H9 (cell line): ENCODE data around the gene TPM3. TPM values are rescaled to one million over a fixed set of nuclear protein-coding genes. Genes with fewer than 3 reads are reported as not detected.

ENCODE experiments used
- DNase-seq: peaks from one replicate; pipeline ENCODE4 v3.0.0-alpha.2; 2017
- H2AFZ ChIP-seq: one replicate; pipeline ENCODE4 v1.6.1; 2013; ENCODE audit warnings: mild to moderate bottlenecking, low read length, control low read depth, moderate library complexity
- H2AK5ac ChIP-seq: 2 replicates; pipeline ENCODE4 v1.6.1; 2013; ENCODE audit warnings: low read length, control low read depth, mixed read lengths; ENCODE audit not compliant: insufficient read length
- H2BK120ac ChIP-seq: one replicate; pipeline ENCODE4 v1.6.1; 2013; ENCODE audit warnings: low read depth, mild to moderate bottlenecking, low read length, control low read depth, inconsistent platforms; ENCODE audit not compliant: poor library complexity, severe bottlenecking
- H2BK12ac ChIP-seq: 2 replicates; pipeline ENCODE4 v1.6.1; 2013; ENCODE audit warnings: low read length, control low read depth, mixed read lengths, low read depth; ENCODE audit not compliant: insufficient read length
- H2BK15ac ChIP-seq: 2 replicates; pipeline ENCODE4 v1.6.1; 2013; ENCODE audit warnings: low read depth, low read length, control low read depth
- H2BK20ac ChIP-seq: one replicate; pipeline ENCODE4 v1.6.1; 2013; ENCODE audit warnings: low read depth, mild to moderate bottlenecking, low read length, control low read depth, inconsistent platforms; ENCODE audit not compliant: poor library complexity, severe bottlenecking
- H2BK5ac ChIP-seq: 2 replicates; pipeline ENCODE4 v1.6.1; 2013; ENCODE audit warnings: low read length, control low read depth, mixed read lengths; ENCODE audit not compliant: insufficient read length
- H3K14ac ChIP-seq: 2 replicates; pipeline ENCODE4 v1.6.1; 2013; ENCODE audit warnings: low read length, control low read depth; ENCODE audit not compliant: insufficient read depth
- H3K18ac ChIP-seq: 2 replicates; pipeline ENCODE4 v1.6.1; 2013; ENCODE audit warnings: low read depth, mild to moderate bottlenecking, mixed read lengths, low read length, control low read depth; ENCODE audit not compliant: insufficient read length
- H3K23ac ChIP-seq: 2 replicates; pipeline ENCODE4 v1.6.1; 2013; ENCODE audit warnings: low read length, control low read depth, mixed read lengths, low read depth; ENCODE audit not compliant: insufficient read length
- H3K23me2 ChIP-seq: 2 replicates; pipeline ENCODE4 v1.6.1; 2013; ENCODE audit warnings: low read depth, mild to moderate bottlenecking, mixed read lengths, low read length, control low read depth; ENCODE audit not compliant: insufficient read length, poor library complexity, severe bottlenecking
- H3K27ac ChIP-seq: 2 replicates; pipeline ENCODE4 v1.5.1; 2013; ENCODE audit warnings: low read length, control low read depth, mixed read lengths, low read depth; ENCODE audit not compliant: insufficient read length
- H3K27me3 ChIP-seq: 2 replicates; pipeline ENCODE4 v1.6.1; 2013; ENCODE audit warnings: low read length, control low read depth, inconsistent platforms; ENCODE audit not compliant: insufficient read depth
- H3K4ac ChIP-seq: 2 replicates; pipeline ENCODE4 v1.6.1; 2013; ENCODE audit warnings: low read depth, mild to moderate bottlenecking, control low read depth, inconsistent platforms, low read length, moderate library complexity
- H3K4me1 ChIP-seq: 2 replicates; pipeline ENCODE4 v1.6.1; 2013; ENCODE audit warnings: low read length, control low read depth, inconsistent platforms; ENCODE audit not compliant: insufficient read depth
- H3K4me2 ChIP-seq: 2 replicates; pipeline ENCODE4 v1.6.1; 2013; ENCODE audit warnings: low read length, control low read depth, mixed read lengths; ENCODE audit not compliant: insufficient read length, insufficient read depth
- H3K56ac ChIP-seq: 2 replicates; pipeline ENCODE4 v1.6.1; 2013; ENCODE audit warnings: low read depth, mild to moderate bottlenecking, mixed read lengths, low read length, control low read depth; ENCODE audit not compliant: insufficient read length
- H3K79me1 ChIP-seq: 2 replicates; pipeline ENCODE4 v1.6.1; 2013; ENCODE audit warnings: low read depth, mild to moderate bottlenecking, moderate library complexity, low read length, control low read depth, inconsistent platforms; ENCODE audit not compliant: insufficient read depth, poor library complexity, severe bottlenecking
- H3K79me2 ChIP-seq: 2 replicates; pipeline ENCODE4 v1.6.1; 2013; ENCODE audit warnings: low read length, control low read depth, inconsistent platforms; ENCODE audit not compliant: insufficient read depth
- H3K9ac ChIP-seq: 2 replicates; pipeline ENCODE4 v1.6.1; 2013; ENCODE audit warnings: low read length, control low read depth, mixed read lengths; ENCODE audit not compliant: insufficient read length; ENCODE audit errors: extremely low read depth
- H3K9me3 ChIP-seq: one replicate; pipeline ENCODE4 v1.6.1; 2013; ENCODE audit warnings: low read depth, low read length, inconsistent platforms; ENCODE audit not compliant: control insufficient read depth
- H3T11ph ChIP-seq: one replicate; pipeline ENCODE4 v1.6.1; 2013; ENCODE audit warnings: mild to moderate bottlenecking, low read length, control low read depth, inconsistent platforms
- H4K20me1 ChIP-seq: one replicate; pipeline ENCODE4 v1.6.1; 2013; ENCODE audit not compliant: control insufficient read depth, insufficient read length, insufficient read depth
- H4K5ac ChIP-seq: 2 replicates; pipeline ENCODE4 v1.6.1; 2013; ENCODE audit warnings: low read depth, mild to moderate bottlenecking, mixed read lengths, low read length, control low read depth; ENCODE audit not compliant: insufficient read length
- H4K8ac ChIP-seq: replicated peaks from 2 replicates; pipeline ENCODE4 v1.6.1; 2013; ENCODE audit warnings: low read length, control low read depth, mixed read lengths, low read depth; ENCODE audit not compliant: insufficient read length
- H4K91ac ChIP-seq: 2 replicates; pipeline ENCODE4 v1.6.1; 2013; ENCODE audit warnings: low read depth, mild to moderate bottlenecking, moderate library complexity, mixed read lengths, low read length, control low read depth; ENCODE audit not compliant: insufficient read length
- H3K27ac Mint-ChIP-seq, 3 experiments: 2 replicates in 2 of 3; 3 replicates in 1 of 3; pipeline ENCODE4 v1.8.0; 2020 to 2021; ENCODE audit warnings: mixed read lengths in 3 of 3, mild to moderate bottlenecking in 1 of 3, moderate library complexity in 1 of 3
- H3K27me3 Mint-ChIP-seq: 2 replicates; pipeline ENCODE4 v1.8.0; 2021; ENCODE audit warnings: low read depth, mild to moderate bottlenecking, moderate library complexity, mixed read lengths
- H3K36me3 Mint-ChIP-seq, 3 experiments: 2 replicates in 2 of 3; 3 replicates in 1 of 3; pipeline ENCODE4 v1.8.0; 2020 to 2021; ENCODE audit warnings: low read depth in 3 of 3, mixed read lengths in 3 of 3; ENCODE audit not compliant: insufficient read depth in 1 of 3
- H3K4me1 Mint-ChIP-seq, 2 experiments: 2 replicates each; pipeline ENCODE4 v1.8.0; 2020; ENCODE audit warnings: mixed read lengths in 2 of 2
- H3K4me3 Mint-ChIP-seq, 2 experiments: 2 replicates in 1 of 2; 3 replicates in 1 of 2; pipeline ENCODE4 v1.8.0; 2020 to 2021; ENCODE audit warnings: mild to moderate bottlenecking in 2 of 2, mixed read lengths in 2 of 2, moderate library complexity in 1 of 2
- H3K9me3 Mint-ChIP-seq, 2 experiments: 2 replicates in 1 of 2; 3 replicates in 1 of 2; pipeline ENCODE4 v1.8.0; 2020; ENCODE audit warnings: mild to moderate bottlenecking in 2 of 2, mixed read lengths in 2 of 2, moderate library complexity in 1 of 2
- CTCF ChIP-seq: fragments of 200-600 bp; sonication (generic); conservative IDR thresholded peaks from 3 replicates; pipeline ENCODE4 v1.8.0; 2021; ENCODE audit warnings: antibody characterized with exemption, mild to moderate bottlenecking
- WGBS: extraction: QIAGEN DNeasy Blood & Tissue Kit; methylation state at CpG from one replicate; pipeline ENCODE4 v1.1.7; 2013; ENCODE audit warnings: missing lambda C conversion rate, low lambda C conversion rate, mixed read lengths; ENCODE audit not compliant: insufficient read length; ENCODE audit errors: extremely low coverage; 5-methylcytosine and 5-hydroxymethylcytosine counted together
- total RNA-seq: library from RNA; stranded (reverse); gene quantifications from 2 replicates; pipeline ENCODE4 v1.2.1, GENCODE V29; 2021

TPM3 gene
- total RNA-seq, 1 experiment from 2014 or later = 508 TPM

GRCh38 chr1:154155251-154155650, 36.6 kb downstream of the TPM3 start:
- Histone ChIP-seq H4K20me1 (no peaks in the 10 kb centered on the region), H3K23ac (no peak overlapping the region), H3K4me1 (no peaks in the 10 kb centered on the region), H2BK20ac (no peak overlapping the region), H2AFZ (no peak overlapping the region), H2AK5ac (no peak overlapping the region), H4K8ac (no peak overlapping the region), H3K56ac (no peak overlapping the region), H3K9me3 (no peaks in the 10 kb centered on the region), H3K18ac (no peak overlapping the region), H3K9ac (no peak overlapping the region), H2BK120ac (no peak overlapping the region), H3K14ac (no peak overlapping the region), H3T11ph (no peak overlapping the region), H2BK5ac (no peak overlapping the region), H3K79me2 (no peaks in the 10 kb centered on the region), H3K23me2 (no peaks in the 10 kb centered on the region), H4K5ac (no peak overlapping the region), H3K4me2 (no peak overlapping the region), H2BK12ac (no peak overlapping the region), H3K27me3 (no peaks in the 10 kb centered on the region), H3K27ac (no peak overlapping the region), H2BK15ac (no peak overlapping the region), H4K91ac (no peak overlapping the region), H3K79me1 (no peaks in the 10 kb centered on the region), H3K4ac (no peak overlapping the region)
- no peak for DNase-seq
- Mint-ChIP-seq H3K27ac (peak overlapping the region in 2 of 3 experiments; percentile 45 to 85; a peak in 4 of 7 replicates), H3K4me1 (peaks cover 12 to 26% of the 10 kb centered on the region in 2 experiments), H3K4me3 (no peak overlapping the region), H3K36me3 (peaks cover 27 to 46% (median 42%) of the 10 kb centered on the region in 3 experiments), H3K9me3 (no peaks in the 10 kb centered on the region), H3K27me3 (peaks cover 1% of the 10 kb centered on the region; the same call in 1 of the 2 replicates)
- TF ChIP-seq CTCF = no peak
- no CpG with 5 or more reads among the region's 9 CpGs for WGBS
